Measurements from ENCODE around the gene MYO1B. TPM values are rescaled to one million over a fixed set of nuclear protein-coding genes. Genes with fewer than 3 reads are reported as not detected.

Gene MYO1B
- total and polyA plus RNA-seq, 2 experiments from 2014 or later = 26.4 to 70.6 TPM

DNA sequence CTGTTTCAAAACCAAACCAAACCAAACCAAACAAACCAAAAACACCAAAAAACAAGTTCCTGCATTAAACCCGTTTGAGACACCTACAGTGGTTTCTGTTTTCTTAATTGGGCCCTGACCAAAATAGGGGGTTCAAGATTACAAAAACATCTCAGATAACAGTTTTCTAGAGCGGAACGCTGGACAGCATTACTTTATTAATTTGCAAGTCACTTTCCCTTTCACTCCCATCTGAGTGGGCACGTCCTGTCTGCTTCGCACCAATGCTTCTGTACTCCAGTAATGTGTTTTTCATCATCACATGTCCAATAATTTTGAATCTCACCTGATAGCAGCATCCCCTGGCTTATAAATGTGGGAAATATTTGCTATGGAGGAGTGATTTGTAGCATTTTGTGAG, 11.7 kb upstream of the MYO1B start (continued):
- TF ChIP-seq ZNF114 (CRISPR knock-in tag; IDR thresholded peaks at IDR 0.05) (no peak), POLR2AphosphoS5 (IDR thresholded peaks at IDR 0.05; ENCODE audit: low read depth) (no peak), EZH2phosphoT487 (IDR thresholded peaks at IDR 0.05; ENCODE audit: unreplicated experiment) (no peak), ZNF331 (CRISPR knock-in tag; IDR thresholded peaks at IDR 0.05; ENCODE audit: low read depth) (no peak)
- TF ChIP-seq, protein P1, sequence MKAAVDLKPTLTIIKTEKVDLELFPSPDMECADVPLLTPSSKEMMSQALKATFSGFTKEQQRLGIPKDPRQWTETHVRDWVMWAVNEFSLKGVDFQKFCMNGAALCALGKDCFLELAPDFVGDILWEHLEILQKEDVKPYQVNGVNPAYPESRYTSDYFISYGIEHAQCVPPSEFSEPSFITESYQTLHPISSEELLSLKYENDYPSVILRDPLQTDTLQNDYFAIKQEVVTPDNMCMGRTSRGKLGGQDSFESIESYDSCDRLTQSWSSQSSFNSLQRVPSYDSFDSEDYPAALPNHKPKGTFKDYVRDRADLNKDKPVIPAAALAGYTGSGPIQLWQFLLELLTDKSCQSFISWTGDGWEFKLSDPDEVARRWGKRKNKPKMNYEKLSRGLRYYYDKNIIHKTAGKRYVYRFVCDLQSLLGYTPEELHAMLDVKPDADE (IDR thresholded peaks at IDR 0.05) = no peak
- TF ChIP-seq, protein P2, sequence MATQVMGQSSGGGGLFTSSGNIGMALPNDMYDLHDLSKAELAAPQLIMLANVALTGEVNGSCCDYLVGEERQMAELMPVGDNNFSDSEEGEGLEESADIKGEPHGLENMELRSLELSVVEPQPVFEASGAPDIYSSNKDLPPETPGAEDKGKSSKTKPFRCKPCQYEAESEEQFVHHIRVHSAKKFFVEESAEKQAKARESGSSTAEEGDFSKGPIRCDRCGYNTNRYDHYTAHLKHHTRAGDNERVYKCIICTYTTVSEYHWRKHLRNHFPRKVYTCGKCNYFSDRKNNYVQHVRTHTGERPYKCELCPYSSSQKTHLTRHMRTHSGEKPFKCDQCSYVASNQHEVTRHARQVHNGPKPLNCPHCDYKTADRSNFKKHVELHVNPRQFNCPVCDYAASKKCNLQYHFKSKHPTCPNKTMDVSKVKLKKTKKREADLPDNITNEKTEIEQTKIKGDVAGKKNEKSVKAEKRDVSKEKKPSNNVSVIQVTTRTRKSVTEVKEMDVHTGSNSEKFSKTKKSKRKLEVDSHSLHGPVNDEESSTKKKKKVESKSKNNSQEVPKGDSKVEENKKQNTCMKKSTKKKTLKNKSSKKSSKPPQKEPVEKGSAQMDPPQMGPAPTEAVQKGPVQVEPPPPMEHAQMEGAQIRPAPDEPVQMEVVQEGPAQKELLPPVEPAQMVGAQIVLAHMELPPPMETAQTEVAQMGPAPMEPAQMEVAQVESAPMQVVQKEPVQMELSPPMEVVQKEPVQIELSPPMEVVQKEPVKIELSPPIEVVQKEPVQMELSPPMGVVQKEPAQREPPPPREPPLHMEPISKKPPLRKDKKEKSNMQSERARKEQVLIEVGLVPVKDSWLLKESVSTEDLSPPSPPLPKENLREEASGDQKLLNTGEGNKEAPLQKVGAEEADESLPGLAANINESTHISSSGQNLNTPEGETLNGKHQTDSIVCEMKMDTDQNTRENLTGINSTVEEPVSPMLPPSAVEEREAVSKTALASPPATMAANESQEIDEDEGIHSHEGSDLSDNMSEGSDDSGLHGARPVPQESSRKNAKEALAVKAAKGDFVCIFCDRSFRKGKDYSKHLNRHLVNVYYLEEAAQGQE (IDR thresholded peaks at IDR 0.05; ENCODE audit: unreplicated experiment) = no peak

DNA sequence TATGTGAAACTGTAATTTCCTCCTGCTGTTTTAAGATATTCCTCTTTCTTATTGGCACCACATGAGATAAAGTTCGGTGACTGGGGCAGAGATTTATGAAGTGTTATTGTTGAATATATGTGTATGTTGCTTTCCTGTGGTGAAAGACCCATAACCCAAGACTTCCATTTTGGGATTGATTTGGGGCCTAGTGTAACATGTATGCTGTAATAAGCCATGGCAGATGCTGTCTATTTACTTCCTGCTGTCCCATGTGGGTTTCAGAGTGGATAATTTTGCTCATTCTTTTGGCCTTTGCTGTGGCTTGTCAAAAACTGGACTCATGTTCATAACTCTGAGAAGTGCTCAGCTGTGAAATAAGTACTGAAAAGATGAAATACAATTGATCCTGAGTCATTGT, 10.8 kb upstream of the MYO1B start:
- H2AFZ ChIP-seq = no peak overlapping the region
- H3F3A ChIP-seq (replicated peaks; ENCODE audit: low read depth) = no peaks in the 10 kb centered on the region
- Mint-ChIP-seq H3K27ac (no peak overlapping the region), H3K4me3 (no peak overlapping the region), H3K9me3 (no peaks in the 10 kb centered on the region), H3K27me3 (ENCODE audit: insufficient read depth, low read depth, poor library complexity) (peaks cover 4% of the 10 kb centered on the region), H3K4me1 (peaks cover 3% of the 10 kb centered on the region; the same call in 2 of the 3 replicates), H3K36me3 (ENCODE audit: low read depth) (no peaks in the 10 kb centered on the region)
- no peaks in the 10 kb centered on the region for H3K4me1 ChIP-seq (ENCODE audit: insufficient read depth)
- ATAC-seq (no peak), DNase-seq (ENCODE audit: low spot score) (no peak)
- H3K9me2 ChIP-seq (ENCODE audit: insufficient read depth) = no peaks in the 10 kb centered on the region
- no peaks in the 10 kb centered on the region for H3K36me3 ChIP-seq (ENCODE audit: insufficient read depth)
- no peak for TF ChIP-seq EZH2 (IDR thresholded peaks at IDR 0.05; ENCODE audit: low read depth, unreplicated experiment)
- TF ChIP-seq, protein P1 (IDR thresholded peaks at IDR 0.05) = no peak
- TF ChIP-seq, protein P2 (IDR thresholded peaks at IDR 0.05; ENCODE audit: unreplicated experiment) = no peak
- no peak for TF ChIP-seq ZNF331 (CRISPR knock-in tag; IDR thresholded peaks at IDR 0.05; ENCODE audit: low read depth)
- TF ChIP-seq, protein P3, sequence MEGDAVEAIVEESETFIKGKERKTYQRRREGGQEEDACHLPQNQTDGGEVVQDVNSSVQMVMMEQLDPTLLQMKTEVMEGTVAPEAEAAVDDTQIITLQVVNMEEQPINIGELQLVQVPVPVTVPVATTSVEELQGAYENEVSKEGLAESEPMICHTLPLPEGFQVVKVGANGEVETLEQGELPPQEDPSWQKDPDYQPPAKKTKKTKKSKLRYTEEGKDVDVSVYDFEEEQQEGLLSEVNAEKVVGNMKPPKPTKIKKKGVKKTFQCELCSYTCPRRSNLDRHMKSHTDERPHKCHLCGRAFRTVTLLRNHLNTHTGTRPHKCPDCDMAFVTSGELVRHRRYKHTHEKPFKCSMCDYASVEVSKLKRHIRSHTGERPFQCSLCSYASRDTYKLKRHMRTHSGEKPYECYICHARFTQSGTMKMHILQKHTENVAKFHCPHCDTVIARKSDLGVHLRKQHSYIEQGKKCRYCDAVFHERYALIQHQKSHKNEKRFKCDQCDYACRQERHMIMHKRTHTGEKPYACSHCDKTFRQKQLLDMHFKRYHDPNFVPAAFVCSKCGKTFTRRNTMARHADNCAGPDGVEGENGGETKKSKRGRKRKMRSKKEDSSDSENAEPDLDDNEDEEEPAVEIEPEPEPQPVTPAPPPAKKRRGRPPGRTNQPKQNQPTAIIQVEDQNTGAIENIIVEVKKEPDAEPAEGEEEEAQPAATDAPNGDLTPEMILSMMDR (conservative IDR thresholded peaks at IDR 0.05; ENCODE audit: low read depth in 2 of 2) = no peak
- TF ChIP-seq EZH2phosphoT487 (IDR thresholded peaks at IDR 0.05; ENCODE audit: unreplicated experiment) = no peak
- H3K4me2 ChIP-seq = no peak overlapping the region
- H3K79me2 ChIP-seq (replicated peaks; ENCODE audit: insufficient read depth) = no peaks in the 10 kb centered on the region
- H3K27ac ChIP-seq (ENCODE audit: low read depth) = no peak overlapping the region
- H3K4me3 ChIP-seq = no peak overlapping the region
- no peaks in the 10 kb centered on the region for H3K27me3 ChIP-seq (ENCODE audit: insufficient read depth)
- H4K20me1 ChIP-seq (replicated peaks; ENCODE audit: insufficient read depth) = no peaks in the 10 kb centered on the region
